Measurements from ENCODE around the gene FAM81A. TPM values are rescaled to one million over a fixed set of nuclear protein-coding genes. Genes with fewer than 3 reads are reported as not detected.
"Not testable (repeated sequence)": the region's sequence is repeated elsewhere in the genome, so short reads cannot be mapped to it uniquely, and the experiment has no call there.

Gene FAM81A
- total RNA-seq, 6 experiments from 2014 or later, result not detected

- no peak overlapping the region for H3K4me3 Mint-ChIP-seq
- H3K4me1 Mint-ChIP-seq (ENCODE audit: low read depth), result no peaks in the 10 kb centered on the region
- H3K27ac Mint-ChIP-seq, result no peak overlapping the region
- peaks cover 6% of the 10 kb centered on the region for H3K27me3 Mint-ChIP-seq (ENCODE audit: insufficient read depth)
- no peaks in the 10 kb centered on the region for H3K36me3 Mint-ChIP-seq (ENCODE audit: low read depth)
- TF ChIP-seq CTCF (IDR thresholded peaks at IDR 0.05), result no peak
- DNase-seq, result no peak
- H3K9me3 Mint-ChIP-seq, result no peaks in the 10 kb centered on the region
These were observed 81.3 kb downstream of the FAM81A start for GRCh38 chr15:59519329-59519728.

GRCh38 chr15:59521443-59521842 is 83.5 kb downstream of the FAM81A start:
- H3K27ac Mint-ChIP-seq, result no peak overlapping the region
- H3K4me3 Mint-ChIP-seq, result no peak overlapping the region
- TF ChIP-seq CTCF (IDR thresholded peaks at IDR 0.05), result no peak
- no peaks in the 10 kb centered on the region for H3K9me3 Mint-ChIP-seq
- H3K27me3 Mint-ChIP-seq (ENCODE audit: insufficient read depth), result peaks cover 6% of the 10 kb centered on the region
- no peaks in the 10 kb centered on the region for H3K36me3 Mint-ChIP-seq (ENCODE audit: low read depth)
- no peaks in the 10 kb centered on the region for H3K4me1 Mint-ChIP-seq (ENCODE audit: low read depth)
- DNase-seq, result no peak

- Mint-ChIP-seq H3K27me3 (ENCODE audit: insufficient read depth) (peaks cover 6% of the 10 kb centered on the region), H3K4me1 (ENCODE audit: low read depth) (no peaks in the 10 kb centered on the region), H3K36me3 (ENCODE audit: low read depth) (no peaks in the 10 kb centered on the region), H3K27ac (no peak overlapping the region), H3K9me3 (no peaks in the 10 kb centered on the region), H3K4me3 (no peak overlapping the region)
- no peak for TF ChIP-seq CTCF (IDR thresholded peaks at IDR 0.05)
- DNase-seq, result no peak
These were observed 85.0 kb downstream of the FAM81A start for GRCh38 chr15:59522988-59523461.

GRCh38 chr15:59523702-59524101 is 85.7 kb downstream of the FAM81A start:
- H3K36me3 Mint-ChIP-seq (ENCODE audit: low read depth), result no peaks in the 10 kb centered on the region
- no peak for TF ChIP-seq CTCF (IDR thresholded peaks at IDR 0.05)
- no peak overlapping the region for H3K27ac Mint-ChIP-seq
- peaks cover 2% of the 10 kb centered on the region; the same call in 1 of the 2 replicates for H3K4me1 Mint-ChIP-seq (ENCODE audit: low read depth)
- peaks cover 6% of the 10 kb centered on the region for H3K27me3 Mint-ChIP-seq (ENCODE audit: insufficient read depth)
- no peak for DNase-seq
- H3K9me3 Mint-ChIP-seq, result no peaks in the 10 kb centered on the region
- no peak overlapping the region for H3K4me3 Mint-ChIP-seq

- TF ChIP-seq CTCF (IDR thresholded peaks at IDR 0.05), result no peak
- Mint-ChIP-seq H3K4me1 (ENCODE audit: low read depth) (peaks cover 6% of the 10 kb centered on the region; the same call in 1 of the 2 replicates), H3K36me3 (ENCODE audit: low read depth) (no peaks in the 10 kb centered on the region), H3K27ac (no peak overlapping the region), H3K4me3 (no peak overlapping the region), H3K9me3 (no peaks in the 10 kb centered on the region), H3K27me3 (ENCODE audit: insufficient read depth) (peaks cover 6% of the 10 kb centered on the region)
- DNase-seq, result no peak
These were observed 86.3 kb downstream of the FAM81A start for GRCh38 chr15:59524331-59524731.

GRCh38 chr15:59526466-59526865 is 88.5 kb downstream of the FAM81A start:
- H3K9me3 Mint-ChIP-seq; H3K27me3 Mint-ChIP-seq (ENCODE audit: insufficient read depth); H3K27ac Mint-ChIP-seq; H3K4me3 Mint-ChIP-seq; DNase-seq; H3K36me3 Mint-ChIP-seq (ENCODE audit: low read depth); H3K4me1 Mint-ChIP-seq (ENCODE audit: low read depth): not testable (repeated sequence)

Data from HFFc6 (cell line).